Measurements from ENCODE around the gene POLDIP3.

The POLDIP3 gene

GRCh38 chr22:42626431-42626830, 11.7 kb upstream of the POLDIP3 start:
- Histone ChIP-seq H4K20me1 (ENCODE audit: insufficient read depth, low read length, poor library complexity, severe bottlenecking) (no peaks in the 10 kb centered on the region), H3F3A (ENCODE audit: low read depth) (no peaks in the 10 kb centered on the region), H2AFZ (ENCODE audit: low read length) (no peak overlapping the region), H3K36me3 (ENCODE audit: insufficient read depth, low read length) (peaks cover 42% of the 10 kb centered on the region; the same call in 1 of the 2 replicates), H3K27me3 (ENCODE audit: insufficient read depth, low read length, poor library complexity, severe bottlenecking) (no peaks in the 10 kb centered on the region), H3K9ac (ENCODE audit: low read depth, low read length, poor library complexity, severe bottlenecking) (no peak overlapping the region), H3K79me2 (ENCODE audit: insufficient read depth, low read length) (no peaks in the 10 kb centered on the region), H3K4me3 (ENCODE audit: low read length, poor library complexity, severe bottlenecking) (no peak overlapping the region), H3K4me1 (ENCODE audit: insufficient read depth, low read length, poor library complexity, severe bottlenecking) (no peaks in the 10 kb centered on the region), H3K9me2 (replicated peaks; ENCODE audit: low read depth, low read length) (no peaks in the 10 kb centered on the region), H3K9me3 (ENCODE audit: insufficient read depth, low read depth, low read length) (no peaks in the 10 kb centered on the region), H3K4me2 (ENCODE audit: low read depth, low read length, poor library complexity, severe bottlenecking) (no peak overlapping the region)
- TF ChIP-seq CTCF (conservative IDR thresholded peaks at IDR 0.05; ENCODE audit: low read length) (no peak), EZH2phosphoT487 (IDR thresholded peaks at IDR 0.05; ENCODE audit: borderline replicate concordance) (no peak)

GRCh38 chr22:42625416-42625815, 10.7 kb upstream of the POLDIP3 start:
- no peaks in the 10 kb centered on the region for H3K79me2 ChIP-seq (ENCODE audit: insufficient read depth, low read length)
- H3K4me1 ChIP-seq (ENCODE audit: insufficient read depth, low read length, poor library complexity, severe bottlenecking) = no peaks in the 10 kb centered on the region
- no peaks in the 10 kb centered on the region for H3F3A ChIP-seq (ENCODE audit: low read depth)
- no peak overlapping the region for H2AFZ ChIP-seq (ENCODE audit: low read length)
- no peak overlapping the region for H3K4me3 ChIP-seq (ENCODE audit: low read length, poor library complexity, severe bottlenecking)
- no peaks in the 10 kb centered on the region for H3K9me2 ChIP-seq (replicated peaks; ENCODE audit: low read depth, low read length)
- H3K4me2 ChIP-seq (ENCODE audit: low read depth, low read length, poor library complexity, severe bottlenecking) = no peak overlapping the region
- H3K27me3 ChIP-seq (ENCODE audit: insufficient read depth, low read length, poor library complexity, severe bottlenecking) = no peaks in the 10 kb centered on the region
- no peaks in the 10 kb centered on the region for H4K20me1 ChIP-seq (ENCODE audit: insufficient read depth, low read length, poor library complexity, severe bottlenecking)
- peaks cover 32% of the 10 kb centered on the region; the same call in 1 of the 2 replicates for H3K36me3 ChIP-seq (ENCODE audit: insufficient read depth, low read length)
- H3K9me3 ChIP-seq (ENCODE audit: insufficient read depth, low read depth, low read length) = no peaks in the 10 kb centered on the region
- H3K9ac ChIP-seq (ENCODE audit: low read depth, low read length, poor library complexity, severe bottlenecking) = no peak overlapping the region
- TF ChIP-seq EZH2phosphoT487 (IDR thresholded peaks at IDR 0.05; ENCODE audit: borderline replicate concordance) = no peak
- TF ChIP-seq CTCF (conservative IDR thresholded peaks at IDR 0.05; ENCODE audit: low read length) = no peak

DNA sequence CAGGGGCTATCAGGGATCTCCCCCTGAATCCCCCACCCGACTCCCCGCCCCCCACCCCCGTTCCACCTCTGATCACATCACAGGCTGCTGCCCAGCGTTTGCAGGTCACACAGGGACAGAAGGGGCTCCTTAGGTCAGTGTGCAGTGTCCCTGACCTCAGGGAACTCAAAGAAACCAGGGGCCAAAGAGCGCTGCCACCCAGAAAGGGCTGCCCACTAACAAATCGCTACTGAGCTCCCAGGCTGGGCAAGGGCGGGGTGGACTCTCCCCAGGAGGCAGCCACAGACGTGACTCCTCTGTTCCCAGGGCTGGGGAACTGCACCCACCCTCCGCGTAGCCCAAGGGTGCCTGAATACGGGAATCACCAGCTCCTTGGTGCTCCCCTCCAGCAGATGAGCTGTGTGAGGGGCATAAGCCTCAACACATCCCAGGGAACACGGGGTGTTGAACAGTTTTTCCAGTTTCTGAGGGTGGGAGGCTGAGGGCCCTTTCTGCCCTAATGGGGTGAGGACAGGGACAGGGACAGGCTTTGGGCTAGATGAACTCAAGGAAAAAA, 9.9 kb upstream of the POLDIP3 start:
- Histone ChIP-seq H3K79me2 (ENCODE audit: insufficient read depth, low read length) (no peaks in the 10 kb centered on the region), H3K4me1 (ENCODE audit: insufficient read depth, low read length, poor library complexity, severe bottlenecking) (no peaks in the 10 kb centered on the region), H3K9me2 (replicated peaks; ENCODE audit: low read depth, low read length) (no peaks in the 10 kb centered on the region), H3K9me3 (ENCODE audit: insufficient read depth, low read depth, low read length) (no peaks in the 10 kb centered on the region), H4K20me1 (ENCODE audit: insufficient read depth, low read length, poor library complexity, severe bottlenecking) (no peaks in the 10 kb centered on the region), H3K36me3 (ENCODE audit: insufficient read depth, low read length) (peaks cover 26% of the 10 kb centered on the region; the same call in 1 of the 2 replicates), H2AFZ (ENCODE audit: low read length) (no peak overlapping the region), H3K9ac (ENCODE audit: low read depth, low read length, poor library complexity, severe bottlenecking) (no peak overlapping the region), H3K4me3 (ENCODE audit: low read length, poor library complexity, severe bottlenecking) (no peak overlapping the region), H3K27me3 (ENCODE audit: insufficient read depth, low read length, poor library complexity, severe bottlenecking) (no peaks in the 10 kb centered on the region), H3K4me2 (ENCODE audit: low read depth, low read length, poor library complexity, severe bottlenecking) (no peak overlapping the region), H3F3A (ENCODE audit: low read depth) (no peaks in the 10 kb centered on the region)
- TF ChIP-seq CTCF (conservative IDR thresholded peaks at IDR 0.05; ENCODE audit: low read length) (no peak), EZH2phosphoT487 (IDR thresholded peaks at IDR 0.05; ENCODE audit: borderline replicate concordance) (no peak)

Data from Loucy (cell line).